HG03135 (cell line): ENCODE data around the gene TRIM13.
"Not testable (repeated sequence)": the region's sequence is repeated elsewhere in the genome, so short reads cannot be mapped to it uniquely, and the experiment has no call there.

ENCODE experiments used
- ATAC-seq: cut with Tn5 transposase; IDR thresholded peaks from one replicate; pipeline ENCODE4 v1.9.1; 2021; ENCODE audit warnings: mild to moderate bottlenecking, moderate library complexity; ENCODE audit not compliant: unreplicated experiment

The TRIM13 gene

GRCh38 chr13:50055454-50055853 is 58.6 kb downstream of the TRIM13 start:
- ATAC-seq: no peak

- no peak for ATAC-seq
These were observed 63.9 kb downstream of the TRIM13 start for GRCh38 chr13:50060718-50061117.

GRCh38 chr13:50062336-50062735 is 65.5 kb downstream of the TRIM13 start:
- ATAC-seq: not testable (repeated sequence)

GRCh38 chr13:50065712-50066111 is 68.9 kb downstream of the TRIM13 start:
- no peak for ATAC-seq
